Peyer's patch (tissue), 4 donors: ENCODE results near the gene DDR1.

Experiments used
- CTCF ChIP-seq, 6 experiments: fragments of 450-650 bp in 4 of 6; fragments of 200-600 bp in 2 of 6; sonication (generic) in 1 of 6; IDR thresholded peaks; one replicate each; pipeline ENCODE4 v1.5.1; 2017 to 2019; ENCODE audit warnings: antibody characterized with exemption in 6 of 6, mild to moderate bottlenecking in 3 of 6, moderate library complexity in 1 of 6
- POLR2A ChIP-seq, 2 donors: fragments of 450-650 bp; IDR thresholded peaks; one replicate each; pipeline ENCODE4 v1.5.1; 2017; ENCODE audit warnings: antibody characterized with exemption in 2 of 2, mild to moderate bottlenecking in 2 of 2, moderate library complexity in 2 of 2

DNA sequence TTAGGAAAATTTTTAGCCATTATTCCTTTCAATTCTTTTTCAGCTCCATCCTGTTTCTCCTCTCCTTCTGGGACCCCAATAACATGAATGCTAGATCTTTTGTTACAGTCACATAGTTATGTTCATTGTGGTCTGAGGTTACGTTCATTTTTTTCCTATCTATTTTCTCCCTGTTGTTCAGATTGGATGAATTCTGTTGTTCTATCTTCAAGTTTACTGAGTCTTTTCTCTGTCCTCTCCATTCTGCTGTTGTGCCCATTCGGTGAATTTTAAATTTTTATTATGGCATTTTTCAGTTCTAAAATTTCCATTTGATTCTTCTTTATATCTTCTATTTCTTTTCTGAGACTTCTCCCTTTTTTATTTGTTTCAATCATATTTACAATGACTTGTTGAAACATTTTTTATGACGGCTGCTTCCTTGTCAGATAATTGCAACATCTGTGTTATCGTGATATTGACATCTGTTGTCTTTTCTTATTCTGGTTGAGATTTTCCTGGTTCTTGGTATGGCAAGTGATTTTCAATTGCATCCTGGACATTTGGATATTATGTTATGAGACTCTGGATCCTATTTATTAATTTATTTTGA lies 12.6 kb upstream of the DDR1 start:
- no peak for TF ChIP-seq CTCF (IDR thresholded peaks at IDR 0.05)
- no peak for TF ChIP-seq POLR2A (IDR thresholded peaks at IDR 0.05)
